Endothelial cell of umbilical vein (primary cell): Measurements from ENCODE around the gene TFIP11. TPM values are rescaled to one million over a fixed set of nuclear protein-coding genes. Genes with fewer than 3 reads are reported as not detected.

ENCODE experiments used
- BruUV-seq: library from RNA; stranded (reverse); fragments of 400-500 nt; replicated peaks from 2 replicates; lab custom pipeline; 2021; lab: Mats Ljungman, UMichigan
- CTCF ChIA-PET: fragments of 300-600, 350-600 bp; sonication (Branson Sonifier 250); formaldehyde crosslinking; loops from one replicate; lab custom pipeline; 2021; ENCODE audit warnings: antibody characterized with exemption, inconsistent platforms; lab: Charles Lee
- POLR2A ChIA-PET: fragments of 300-600, 350-600 bp; sonication (Branson Sonifier 250); formaldehyde crosslinking; loops from one replicate; lab custom pipeline; 2021; ENCODE audit warnings: antibody characterized with exemption, inconsistent platforms; lab: Charles Lee
- DNase-seq: peaks from one replicate; pipeline ENCODE4 v3.0.0-alpha.2; 2011; ENCODE audit warnings: low read depth, low spot score
- FAIRE-seq: peaks from 2 replicates; lab custom pipeline; 2011; peaks lifted over from hg19 to GRCh38; lab: Jason Lieb, UNC
- H2AFZ ChIP-seq: 2 replicates; pipeline ENCODE4 v1.6.0; 2012; ENCODE audit warnings: low read depth, low read length, control low read depth, inconsistent platforms
- H3K27ac ChIP-seq: 2 replicates; pipeline ENCODE4 v1.5.1; 2011; ENCODE audit warnings: low read depth, mild to moderate bottlenecking, control low read depth, low read length, moderate library complexity; ENCODE audit not compliant: insufficient read depth
- H3K27me3 ChIP-seq, 2 experiments: 2 replicates each; pipeline versions ENCODE4 v1.6.0 to v1.6.1; 2011; ENCODE audit warnings: low read length in 2 of 2, mixed read lengths in 1 of 2; ENCODE audit not compliant: control insufficient read depth in 2 of 2, insufficient read depth in 2 of 2
- H3K36me3 ChIP-seq, 2 experiments: 2 replicates in 1 of 2; 3 replicates in 1 of 2; pipeline ENCODE4 v1.5.1; 2011; ENCODE audit warnings: low read length in 2 of 2, mild to moderate bottlenecking in 1 of 2, moderate library complexity in 1 of 2; ENCODE audit not compliant: control insufficient read depth in 2 of 2, insufficient read depth in 2 of 2; ENCODE audit errors: extremely low read depth in 1 of 2
- H3K4me1 ChIP-seq: 3 replicates; pipeline ENCODE4 v1.5.1; 2011; ENCODE audit warnings: mild to moderate bottlenecking, low read length; ENCODE audit not compliant: control insufficient read depth, insufficient read depth; ENCODE audit errors: extremely low read depth
- H3K4me2 ChIP-seq: 2 replicates; pipeline ENCODE4 v1.6.1; 2011; ENCODE audit warnings: low read length, control low read depth, mixed read lengths; ENCODE audit not compliant: insufficient read depth
- H3K4me3 ChIP-seq, 3 experiments: fragments of 200-600 bp in 1 of 3; sonication (generic), shearing (Covaris generic) in 1 of 3; replicated peaks in 1 of 3; 2 replicates each; pipeline ENCODE4 v1.5.1; 2011 to 2016; ENCODE audit warnings: control low read depth in 3 of 3, low read length in 3 of 3, mild to moderate bottlenecking in 2 of 3, inconsistent platforms in 1 of 3, low read depth in 1 of 3, moderate library complexity in 1 of 3; ENCODE audit not compliant: insufficient read depth in 1 of 3
- H3K79me2 ChIP-seq: 2 replicates; pipeline ENCODE4 v1.6.0; 2012; ENCODE audit warnings: low read length, inconsistent platforms; ENCODE audit not compliant: control insufficient read depth, insufficient read depth
- H3K9ac ChIP-seq: replicated peaks from 2 replicates; pipeline ENCODE3; 2011; ENCODE audit warnings: low read length, control low read depth; ENCODE audit not compliant: insufficient read depth; ENCODE audit errors: extremely low read depth
- H3K9me1 ChIP-seq: replicated peaks from 3 replicates; pipeline ENCODE4 v1.6.0; 2011; ENCODE audit warnings: mild to moderate bottlenecking, low read length; ENCODE audit not compliant: control insufficient read depth, insufficient read depth; ENCODE audit errors: extremely low read depth
- H3K9me3 ChIP-seq: replicated peaks from 2 replicates; pipeline ENCODE4 v1.5.1; 2012; ENCODE audit warnings: low read length, inconsistent platforms; ENCODE audit not compliant: control insufficient read depth, insufficient read depth
- H4K20me1 ChIP-seq: replicated peaks from 2 replicates; pipeline ENCODE3; 2011; ENCODE audit warnings: mild to moderate bottlenecking, low read length; ENCODE audit not compliant: control insufficient read depth, insufficient read depth; ENCODE audit errors: extremely low read depth
- EZH2 ChIP-seq: IDR thresholded peaks from 2 replicates; pipeline ENCODE4 v1.6.1; 2012; ENCODE audit warnings: borderline replicate concordance, low read depth, mild to moderate bottlenecking, moderate library complexity, low read length, inconsistent platforms; ENCODE audit not compliant: severe bottlenecking
- FOS ChIP-seq: IDR thresholded peaks from 2 replicates; pipeline ENCODE4 v1.6.1; 2011; ENCODE audit warnings: mild to moderate bottlenecking, low read length, moderate library complexity, borderline replicate concordance; ENCODE audit not compliant: insufficient read depth
- GATA2 ChIP-seq: IDR thresholded peaks from 2 replicates; pipeline ENCODE4 v1.7.0; 2011; ENCODE audit warnings: low read depth, mild to moderate bottlenecking, moderate library complexity, mixed read lengths, low read length; ENCODE audit not compliant: insufficient read length, insufficient read depth
- JUN ChIP-seq: IDR thresholded peaks from 2 replicates; pipeline ENCODE4 v1.6.1; 2011; ENCODE audit warnings: borderline replicate concordance, low read depth; ENCODE audit not compliant: insufficient read length, insufficient read depth
- MYC ChIP-seq: IDR thresholded peaks from one replicate; pipeline ENCODE4 v1.6.1; 2011; ENCODE audit warnings: mild to moderate bottlenecking, low read depth, low read length
- POLR2A ChIP-seq: IDR thresholded peaks from 2 replicates; pipeline ENCODE4 v1.6.1; 2012; ENCODE audit warnings: low read depth, mild to moderate bottlenecking, control low read depth, low read length
- POLR2AphosphoS5 ChIP-seq: IDR thresholded peaks from 2 replicates; pipeline ENCODE4 v1.6.1; 2012; ENCODE audit warnings: low read depth, mild to moderate bottlenecking, control low read depth, low read length, moderate library complexity; ENCODE audit not compliant: insufficient read depth
- dilution Hi-C: fragments of 300-500 bp; cut with MboI; formaldehyde crosslinking; loops from one replicate; pipeline ENCODE4 v1.15.0; 2019; ENCODE audit warnings: low sequenced_read_pairs; ENCODE audit not compliant: extremely low pct_ligation_motif_present
- intact Hi-C: fragments of 100-400 bp; cut with micrococcal nuclease; formaldehyde crosslinking; loops from one replicate; pipeline ENCODE4 v1.10.0; 2022
- polyA plus RNA-seq, 4 experiments: library from polyadenylated mRNA; depleted of rRNA in 3 of 4; stranded (reverse) in 3 of 4; unstranded in 1 of 4; fragments of >200 nt; gene quantifications; 2 replicates each; pipeline versions ENCODE4 v1.2.1 to v1.2.3, GENCODE V29; 2011 to 2012; ENCODE audit warnings: missing spikeins in 1 of 4
- total RNA-seq: library from RNA; stranded (reverse); gene quantifications from 2 replicates; pipeline ENCODE4 v1.2.3, GENCODE V29; 2021
- TF ChIP-seq, protein P1 (sequence below), 2 donors: IDR thresholded peaks; 1 replicate in 1 of 2; 2 replicates in 1 of 2; pipeline ENCODE4 v1.5.1; 2011; ENCODE audit warnings: low read length in 2 of 2, mild to moderate bottlenecking in 2 of 2, moderate library complexity in 2 of 2, control low read depth in 1 of 2, inconsistent platforms in 1 of 2, low read depth in 1 of 2; ENCODE audit not compliant: insufficient read depth in 1 of 2; ENCODE audit errors: extremely low read depth in 1 of 2
- TF ChIP-seq, protein P2 (sequence below): IDR thresholded peaks from 2 replicates; pipeline ENCODE4 v1.6.1; 2011; ENCODE audit not compliant: insufficient read depth, insufficient read length

Gene TFIP11
- total and polyA plus RNA-seq, 2 donors (not counting 3 experiments of a cell fraction or from before 2014, with no cell fraction given), result 35.7 to 54.9 TPM

DNA sequence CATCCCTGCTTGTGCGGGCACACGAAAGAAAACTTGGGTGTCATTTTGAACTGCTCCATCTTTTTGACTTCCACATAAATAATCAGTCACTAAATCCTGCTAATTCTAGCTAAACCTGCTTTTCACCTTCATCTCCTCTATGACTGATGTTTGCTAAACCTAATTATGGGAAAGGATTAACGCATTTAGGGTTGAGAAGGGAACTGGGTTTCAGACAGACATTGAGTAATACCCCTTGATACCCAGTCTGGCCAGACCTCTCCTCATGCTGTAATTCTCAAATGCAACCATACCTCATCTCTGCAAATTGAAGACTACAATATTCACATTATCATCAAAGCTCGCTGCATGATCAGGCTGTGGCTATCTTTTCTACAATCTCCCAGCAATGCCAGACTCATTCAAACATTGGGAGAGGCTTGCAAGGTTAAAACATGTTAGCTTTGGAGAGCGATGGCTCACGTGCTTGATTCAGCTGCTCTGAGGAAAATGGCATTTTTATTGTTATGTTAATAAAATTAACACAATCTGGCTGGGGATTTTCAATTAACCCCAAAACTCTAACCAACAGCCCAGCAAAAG lies 31.1 kb downstream of the TFIP11 start:
- DNase-seq, result no peak
- H3K27me3 ChIP-seq, result no peaks in the 10 kb centered on the region
- no peak overlapping the region for H3K27ac ChIP-seq
- TF ChIP-seq POLR2A, result no peak
- TF ChIP-seq JUN, result no peak
- no peak for TF ChIP-seq GATA2
- no peak for TF ChIP-seq FOS
- TF ChIP-seq MYC, result no peak
- TF ChIP-seq POLR2AphosphoS5, result no peak
- TF ChIP-seq, protein P1, sequence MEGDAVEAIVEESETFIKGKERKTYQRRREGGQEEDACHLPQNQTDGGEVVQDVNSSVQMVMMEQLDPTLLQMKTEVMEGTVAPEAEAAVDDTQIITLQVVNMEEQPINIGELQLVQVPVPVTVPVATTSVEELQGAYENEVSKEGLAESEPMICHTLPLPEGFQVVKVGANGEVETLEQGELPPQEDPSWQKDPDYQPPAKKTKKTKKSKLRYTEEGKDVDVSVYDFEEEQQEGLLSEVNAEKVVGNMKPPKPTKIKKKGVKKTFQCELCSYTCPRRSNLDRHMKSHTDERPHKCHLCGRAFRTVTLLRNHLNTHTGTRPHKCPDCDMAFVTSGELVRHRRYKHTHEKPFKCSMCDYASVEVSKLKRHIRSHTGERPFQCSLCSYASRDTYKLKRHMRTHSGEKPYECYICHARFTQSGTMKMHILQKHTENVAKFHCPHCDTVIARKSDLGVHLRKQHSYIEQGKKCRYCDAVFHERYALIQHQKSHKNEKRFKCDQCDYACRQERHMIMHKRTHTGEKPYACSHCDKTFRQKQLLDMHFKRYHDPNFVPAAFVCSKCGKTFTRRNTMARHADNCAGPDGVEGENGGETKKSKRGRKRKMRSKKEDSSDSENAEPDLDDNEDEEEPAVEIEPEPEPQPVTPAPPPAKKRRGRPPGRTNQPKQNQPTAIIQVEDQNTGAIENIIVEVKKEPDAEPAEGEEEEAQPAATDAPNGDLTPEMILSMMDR (IDR thresholded peaks at IDR 0.05; ENCODE audit: extremely low read depth in 1 of 2, insufficient read depth in 1 of 2, low read depth in 1 of 2, low read length in 2 of 2), result no peak
- TF ChIP-seq EZH2, result no peak
- TF ChIP-seq, protein P2, sequence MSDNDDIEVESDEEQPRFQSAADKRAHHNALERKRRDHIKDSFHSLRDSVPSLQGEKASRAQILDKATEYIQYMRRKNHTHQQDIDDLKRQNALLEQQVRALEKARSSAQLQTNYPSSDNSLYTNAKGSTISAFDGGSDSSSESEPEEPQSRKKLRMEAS, result no peak
- H3K9me3 ChIP-seq, result no peaks in the 10 kb centered on the region
- no peak overlapping the region for H3K9ac ChIP-seq
- ChIA-PET CTCF (interaction anchor here (1.2 to 1.3 kb wide), 2 partner anchors 10 to 117 kb away, joined by 3 read pairs; no protein-coding TSS in a partner anchor), POLR2A (no interaction called here)
- no peaks in the 10 kb centered on the region for H4K20me1 ChIP-seq
- H3K4me3 ChIP-seq, result no peak overlapping the region
- BruUV-seq, result no TSS peak
- intact Hi-C loops (no loop called here), dilution Hi-C loops (no loop called here)
- FAIRE-seq, result no peak
- no peaks in the 10 kb centered on the region for H3K9me1 ChIP-seq
- peaks cover 44% of the 10 kb centered on the region for H3K79me2 ChIP-seq
- H3K4me1 ChIP-seq, result peaks cover 23% of the 10 kb centered on the region
- no peak overlapping the region for H2AFZ ChIP-seq
- H3K36me3 ChIP-seq, result peaks cover 5 to 11% of the 10 kb centered on the region in 2 experiments
- H3K4me2 ChIP-seq, result no peak overlapping the region
